Neuronal stem cell (in vitro differentiated cells): Measurements from ENCODE around the gene PLGLB1. TPM values are rescaled to one million over a fixed set of nuclear protein-coding genes. Genes with fewer than 3 reads are reported as not detected.
"Not testable (repeated sequence)": the region's sequence is repeated elsewhere in the genome, so short reads cannot be mapped to it uniquely, and the experiment has no call there.

Experiments used
- DNase-seq: peaks from one replicate; pipeline ENCODE4 v3.0.0-alpha.2; 2013; ENCODE audit warnings: low spot score
- H2AFZ ChIP-seq: one replicate; pipeline ENCODE4 v1.6.1; 2013; ENCODE audit warnings: mild to moderate bottlenecking, low read length, inconsistent platforms
- H2AK5ac ChIP-seq: 2 replicates; pipeline ENCODE4 v1.6.1; 2013; ENCODE audit warnings: low read depth, mild to moderate bottlenecking, inconsistent platforms, low read length, moderate library complexity, mixed read lengths
- H2BK120ac ChIP-seq: 2 replicates; pipeline ENCODE4 v1.6.1; 2013; ENCODE audit warnings: low read depth, mild to moderate bottlenecking, inconsistent platforms, low read length, moderate library complexity, mixed read lengths
- H2BK12ac ChIP-seq: one replicate; pipeline ENCODE4 v1.6.1; 2013; ENCODE audit warnings: low read length, inconsistent platforms
- H2BK15ac ChIP-seq: 2 replicates; pipeline ENCODE4 v1.6.1; 2013; ENCODE audit warnings: mild to moderate bottlenecking, low read length, inconsistent platforms, mixed read lengths
- H2BK5ac ChIP-seq: one replicate; pipeline ENCODE4 v1.6.1; 2013; ENCODE audit warnings: inconsistent platforms, mild to moderate bottlenecking, low read length, moderate library complexity
- H3K14ac ChIP-seq: one replicate; pipeline ENCODE4 v1.6.1; 2013; ENCODE audit warnings: low read length, inconsistent platforms
- H3K18ac ChIP-seq: 2 replicates; pipeline ENCODE4 v1.6.1; 2013; ENCODE audit warnings: low read length, inconsistent platforms
- H3K23ac ChIP-seq: 2 replicates; pipeline ENCODE4 v1.6.1; 2013; ENCODE audit warnings: low read depth, mild to moderate bottlenecking, mixed read lengths, low read length, inconsistent platforms; ENCODE audit not compliant: poor library complexity
- H3K27ac ChIP-seq: replicated peaks from 3 replicates; pipeline ENCODE4 v1.5.1; 2013; ENCODE audit warnings: low read length, inconsistent platforms
- H3K27me3 ChIP-seq, 3 experiments: 2 replicates each; pipeline ENCODE4 v1.6.1; 2013; ENCODE audit warnings: low read length in 3 of 3, mild to moderate bottlenecking in 2 of 3, inconsistent platforms in 1 of 3, low read depth in 1 of 3, mixed read lengths in 1 of 3, moderate library complexity in 1 of 3; ENCODE audit not compliant: control insufficient read depth in 3 of 3, insufficient read depth in 3 of 3
- H3K36me3 ChIP-seq, 2 donors: replicated peaks in 1 of 2; 2 replicates each; pipeline ENCODE4 v1.6.1; 2013; ENCODE audit warnings: low read length in 2 of 2; ENCODE audit not compliant: control insufficient read depth in 2 of 2, insufficient read depth in 2 of 2
- H3K4ac ChIP-seq: 2 replicates; pipeline ENCODE4 v1.6.1; 2013; ENCODE audit warnings: inconsistent platforms, mild to moderate bottlenecking, low read length, moderate library complexity
- H3K4me1 ChIP-seq, 2 donors: 1 replicate in 1 of 2; 2 replicates in 1 of 2; pipeline ENCODE4 v1.6.1; 2013; ENCODE audit warnings: low read length in 2 of 2, low read depth in 1 of 2; ENCODE audit not compliant: control insufficient read depth in 2 of 2, insufficient read depth in 1 of 2
- H3K4me2 ChIP-seq: one replicate; pipeline ENCODE4 v1.6.1; 2013; ENCODE audit warnings: mild to moderate bottlenecking, low read length, inconsistent platforms; ENCODE audit not compliant: insufficient read depth, poor library complexity, severe bottlenecking
- H3K4me3 ChIP-seq, 2 donors: 2 replicates each; pipeline ENCODE4 v1.5.1; 2013; ENCODE audit warnings: low read length in 2 of 2, mild to moderate bottlenecking in 2 of 2, inconsistent platforms in 1 of 2, moderate library complexity in 1 of 2
- H3K79me1 ChIP-seq: one replicate; pipeline ENCODE4 v1.6.1; 2013; ENCODE audit warnings: low read depth, mild to moderate bottlenecking, inconsistent platforms, low read length, moderate library complexity
- H3K9ac ChIP-seq: one replicate; pipeline ENCODE4 v1.6.1; 2013; ENCODE audit warnings: mild to moderate bottlenecking, low read depth, low read length, inconsistent platforms; ENCODE audit not compliant: poor library complexity
- H3K9me3 ChIP-seq, 2 donors: replicated peaks in 1 of 2; 2 replicates each; pipeline versions ENCODE3 to v1.6.1; 2013; ENCODE audit warnings: low read length in 2 of 2, mild to moderate bottlenecking in 2 of 2, inconsistent platforms in 1 of 2, low read depth in 1 of 2, mixed read lengths in 1 of 2, moderate library complexity in 1 of 2; ENCODE audit not compliant: control insufficient read depth in 2 of 2, insufficient read depth in 1 of 2
- H4K8ac ChIP-seq: one replicate; pipeline ENCODE4 v1.6.1; 2013; ENCODE audit warnings: low read depth, mild to moderate bottlenecking, inconsistent platforms, low read length, moderate library complexity
- H4K91ac ChIP-seq: one replicate; pipeline ENCODE4 v1.6.1; 2013; ENCODE audit warnings: low read length, low read depth, mild to moderate bottlenecking, inconsistent platforms; ENCODE audit not compliant: poor library complexity
- WGBS, 2 donors: extraction: QIAGEN DNeasy Blood & Tissue Kit; methylation state at CpG; one replicate each; pipeline ENCODE4 v1.1.7; 2013; ENCODE audit warnings: missing lambda C conversion rate in 2 of 2, mixed read lengths in 1 of 2; ENCODE audit not compliant: insufficient read length in 2 of 2, insufficient replicate concordance in 1 of 2; ENCODE audit errors: extremely low coverage in 2 of 2; 5-methylcytosine and 5-hydroxymethylcytosine counted together
- polyA plus RNA-seq, 2 experiments: library from polyadenylated mRNA; stranded (reverse); fragments of 200-250 nt; gene quantifications; one replicate each; pipeline ENCODE4 v1.2.3, GENCODE V29; 2013

PLGLB1 gene
- polyA plus RNA-seq (2013, experiment 1 of 2), result 0.53 TPM
- 0.87 TPM for polyA plus RNA-seq (2013, experiment 2 of 2)

- not testable (repeated sequence) for H3K4me2 ChIP-seq, H3K27ac ChIP-seq, H3K18ac ChIP-seq, H2AK5ac ChIP-seq, H3K4ac ChIP-seq, H4K91ac ChIP-seq, H3K9me3 ChIP-seq, H3K79me1 ChIP-seq, H3K14ac ChIP-seq, H3K27me3 ChIP-seq, H3K36me3 ChIP-seq, H3K4me3 ChIP-seq, H4K8ac ChIP-seq, H2BK12ac ChIP-seq, H2BK120ac ChIP-seq, H3K4me1 ChIP-seq, H3K23ac ChIP-seq, H2BK15ac ChIP-seq, DNase-seq, H2BK5ac ChIP-seq, H3K9ac ChIP-seq, H2AFZ ChIP-seq
- no CpG with 5 or more reads among the region's 3 CpGs for WGBS, 2 donors
Measured at GRCh38 chr2:87021744-87022143, at the start of gene PLGLB1. Gene PLGLB1, minus strand, starts transcription at chr2:87021844. Its CDS starts 61 bp downstream, at chr2:87021783.

GRCh38 chr2:87064305-87064704 lies 42.7 kb upstream of the PLGLB1 start:
- not testable (repeated sequence) for H3K23ac ChIP-seq, DNase-seq, H2BK12ac ChIP-seq, H3K27me3 ChIP-seq, H2AK5ac ChIP-seq, H3K9ac ChIP-seq, H3K4ac ChIP-seq, H3K18ac ChIP-seq, H3K79me1 ChIP-seq, H4K91ac ChIP-seq, H3K4me3 ChIP-seq, H3K4me2 ChIP-seq, H3K4me1 ChIP-seq, H3K27ac ChIP-seq, H3K36me3 ChIP-seq, H2BK120ac ChIP-seq, H3K14ac ChIP-seq, H2BK5ac ChIP-seq, H4K8ac ChIP-seq, H2BK15ac ChIP-seq, H3K9me3 ChIP-seq, H2AFZ ChIP-seq
- WGBS, 2 donors, result no CpG with 5 or more reads among the region's 2 CpGs

- not testable (repeated sequence) for DNase-seq, H2AFZ ChIP-seq, H3K18ac ChIP-seq, H3K14ac ChIP-seq, H3K4me1 ChIP-seq, H3K23ac ChIP-seq, H4K8ac ChIP-seq, H3K27ac ChIP-seq, H2BK15ac ChIP-seq, H3K9ac ChIP-seq, H3K4me2 ChIP-seq, H2BK12ac ChIP-seq, H3K4me3 ChIP-seq, H2AK5ac ChIP-seq, H3K27me3 ChIP-seq, H4K91ac ChIP-seq, H3K4ac ChIP-seq, H3K79me1 ChIP-seq, H3K36me3 ChIP-seq, H2BK5ac ChIP-seq, H3K9me3 ChIP-seq, H2BK120ac ChIP-seq
- no CpG with 5 or more reads among the region's 2 CpGs for WGBS, 2 donors
Measured at GRCh38 chr2:87063431-87063830, 41.8 kb upstream of the PLGLB1 start.

- H3K27me3 ChIP-seq, H3K9ac ChIP-seq, H2BK120ac ChIP-seq, H3K14ac ChIP-seq, H3K79me1 ChIP-seq, H3K9me3 ChIP-seq, H3K4me3 ChIP-seq, H4K91ac ChIP-seq, H2AK5ac ChIP-seq, H3K18ac ChIP-seq, H3K27ac ChIP-seq, H2AFZ ChIP-seq, H3K4me2 ChIP-seq, DNase-seq, H2BK5ac ChIP-seq, H2BK12ac ChIP-seq, H3K4me1 ChIP-seq, H4K8ac ChIP-seq, H3K36me3 ChIP-seq, H2BK15ac ChIP-seq, H3K23ac ChIP-seq, H3K4ac ChIP-seq: not testable (repeated sequence)
- WGBS, 2 donors, result no CpG with 5 or more reads among the region's 1 CpG
Measured at GRCh38 chr2:87061519-87061918, 39.9 kb upstream of the PLGLB1 start.
